Lower leg skin (tissue), 4 donors: ENCODE results near the gene GARS1. TPM values are rescaled to one million over a fixed set of nuclear protein-coding genes. Genes with fewer than 3 reads are reported as not detected.

Experiments used
- DNase-seq, 2 donors: peaks; one replicate each; pipeline ENCODE4 v3.0.0-alpha.2; 2019; ENCODE audit warnings: low spot score in 2 of 2
- H3K4me3 ChIP-seq: fragments of 200-600 bp; sonication (generic); 2 replicates; pipeline ENCODE4 v1.5.1; 2017; ENCODE audit warnings: mild to moderate bottlenecking, low read depth; ENCODE audit not compliant: poor library complexity, severe bottlenecking
- CTCF ChIP-seq, 3 donors: fragments of 450-650 bp; IDR thresholded peaks; one replicate each; pipeline ENCODE4 v1.5.1; 2016; ENCODE audit warnings: antibody characterized with exemption in 3 of 3, mild to moderate bottlenecking in 3 of 3, moderate library complexity in 2 of 3
- POLR2A ChIP-seq, 2 donors: fragments of 450-650 bp; IDR thresholded peaks; one replicate each; pipeline ENCODE4 v1.6.1; 2016 to 2017; ENCODE audit warnings: antibody characterized with exemption in 2 of 2, mild to moderate bottlenecking in 1 of 2, moderate library complexity in 1 of 2
- WGBS, 2 donors: methylation state at CpG; one replicate each; pipeline ENCODE4 v1.1.5; 2018; 5-methylcytosine and 5-hydroxymethylcytosine counted together
- intact Hi-C: fragments of 100-400 bp; cut with DNase I; formaldehyde crosslinking; loops from one replicate; pipeline ENCODE4 v1.15.0; 2023; ENCODE audit warnings: low total_unique reads
- total RNA-seq, 4 donors: library from RNA; depleted of rRNA; stranded (reverse); fragments of >200 nt; gene quantifications; one replicate each; pipeline ENCODE4 v1.1.0, GENCODE V29; 2016

The GARS1 gene
- total RNA-seq, 4 donors from 2014 or later = 73.2 to 107 (median 99.8) TPM

- H3K4me3 ChIP-seq = no peak overlapping the region
- no peak for TF ChIP-seq POLR2A (IDR thresholded peaks at IDR 0.05)
- no peak for TF ChIP-seq CTCF (IDR thresholded peaks at IDR 0.05)
- WGBS, 2 donors = 63 to 66% methylated on average over 11 to 13 of the region's 16 CpGs
- no peak for DNase-seq
- intact Hi-C loops = no loop called here
Observed at GRCh38 chr7:30660331-30661255, 65.9 kb downstream of the GARS1 start.

- WGBS, 2 donors = 89 to 90% methylated on average over 6 of the region's 6 CpGs
- intact Hi-C loops = no loop called here
- no peak overlapping the region for H3K4me3 ChIP-seq
- no peak for TF ChIP-seq POLR2A (IDR thresholded peaks at IDR 0.05)
- no peak for TF ChIP-seq CTCF (IDR thresholded peaks at IDR 0.05)
- no peak for DNase-seq
Observed at GRCh38 chr7:30661926-30662325, 67.2 kb downstream of the GARS1 start.

GRCh38 chr7:30662431-30662939 is 67.8 kb downstream of the GARS1 start:
- no peak for DNase-seq
- intact Hi-C loops = no loop called here
- H3K4me3 ChIP-seq = no peak overlapping the region
- WGBS, 2 donors = 88 to 94% methylated on average over 9 of the region's 9 CpGs
- TF ChIP-seq POLR2A (IDR thresholded peaks at IDR 0.05) (no peak), CTCF (IDR thresholded peaks at IDR 0.05) (no peak)

GRCh38 chr7:30663414-30663813 is 68.7 kb downstream of the GARS1 start:
- 67 to 76% methylated on average over 3 to 4 of the region's 4 CpGs for whole genome bisulfite sequencing, 2 donors
- no peak for DNase-seq
- H3K4me3 ChIP-seq = no peak overlapping the region
- intact Hi-C loops = no loop called here
- no peak for TF ChIP-seq POLR2A (IDR thresholded peaks at IDR 0.05)

- DNase-seq = no peak
- intact Hi-C loops = no loop called here
- TF ChIP-seq CTCF (IDR thresholded peaks at IDR 0.05) (no peak), POLR2A (IDR thresholded peaks at IDR 0.05) (no peak)
- no peak overlapping the region for H3K4me3 ChIP-seq
- whole genome bisulfite sequencing, 2 donors = 84 to 90% methylated on average over 2 of the region's 2 CpGs
Observed at GRCh38 chr7:30664184-30664885, 69.7 kb downstream of the GARS1 start.

GRCh38 chr7:30665043-30665442 is 70.4 kb downstream of the GARS1 start:
- H3K4me3 ChIP-seq = no peak overlapping the region
- intact Hi-C loops = no loop called here
- WGBS, 2 donors = 69 to 71% methylated on average over 8 of the region's 8 CpGs
- TF ChIP-seq CTCF (IDR thresholded peaks at IDR 0.05) = no peak
- TF ChIP-seq POLR2A (IDR thresholded peaks at IDR 0.05) = no peak
- DNase-seq = no peak
